ENCODE measurements around the gene RIMKLA. TPM values are rescaled to one million over a fixed set of nuclear protein-coding genes. Genes with fewer than 3 reads are reported as not detected.

RIMKLA gene
- total RNA-seq, 4 donors from 2014 or later = 0.67 to 2.6 (median 2.2) TPM

- H3K36me3 ChIP-seq = no peaks in the 10 kb centered on the region
- no peak overlapping the region for H3K4me3 ChIP-seq (replicated peaks in 1 of 3)
- intact Hi-C loops (cut with DNase I) = no loop called here
- no peak for DNase-seq
- no peak overlapping the region for H3K27ac ChIP-seq
- 59 to 61% methylated on average over 4 of the region's 4 CpGs for WGBS, 2 donors
- TF ChIP-seq POLR2A (IDR thresholded peaks at IDR 0.05) (no peak), CTCF (IDR thresholded peaks at IDR 0.05) (no peak)
- no peaks in the 10 kb centered on the region for H3K9me3 ChIP-seq
- H3K4me1 ChIP-seq = peaks cover 5 to 8% of the 10 kb centered on the region in 2 donors
- no peaks in the 10 kb centered on the region for H3K27me3 ChIP-seq
Observed at GRCh38 chr1:42424201-42424600, 43.6 kb downstream of the RIMKLA start.

- 68 to 78% methylated on average over 4 of the region's 4 CpGs for WGBS, 2 donors
- no peaks in the 10 kb centered on the region for H3K9me3 ChIP-seq
Observed at GRCh38 chr1:42427240-42427639, 46.6 kb downstream of the RIMKLA start.

GRCh38 chr1:42429603-42430002 lies 49.0 kb downstream of the RIMKLA start:
- H3K4me1 ChIP-seq = no peaks in the 10 kb centered on the region
- no peak overlapping the region for H3K27ac ChIP-seq
- intact Hi-C loops (cut with DNase I) = no loop called here
- no peak overlapping the region for H3K4me3 ChIP-seq (replicated peaks in 1 of 3)
- no peak for TF ChIP-seq CTCF (IDR thresholded peaks at IDR 0.05)
- TF ChIP-seq POLR2A (IDR thresholded peaks at IDR 0.05) = no peak
- 76 to 80% methylated on average over 1 of the region's 1 CpG for whole genome bisulfite sequencing, 2 donors
- no peak for DNase-seq
- H3K27me3 ChIP-seq = no peaks in the 10 kb centered on the region
- H3K9me3 ChIP-seq = no peaks in the 10 kb centered on the region
- H3K36me3 ChIP-seq = no peaks in the 10 kb centered on the region

More at GRCh38 chr1:42427240-42427639, 46.6 kb downstream of the RIMKLA start:
- Histone ChIP-seq H3K4me1 (peaks cover 4 to 5% of the 10 kb centered on the region in 2 donors), H3K36me3 (no peaks in the 10 kb centered on the region), H3K4me3 (replicated peaks in 1 of 3) (no peak overlapping the region), H3K27ac (no peak overlapping the region), H3K27me3 (no peaks in the 10 kb centered on the region)
- no peak for DNase-seq
- TF ChIP-seq CTCF (IDR thresholded peaks at IDR 0.05) (no peak), POLR2A (IDR thresholded peaks at IDR 0.05) (no peak)
- intact Hi-C loops (cut with DNase I) = no loop called here

- Histone ChIP-seq H3K9me3 (no peaks in the 10 kb centered on the region), H3K4me3 (replicated peaks in 1 of 3) (no peak overlapping the region), H3K27ac (no peak overlapping the region), H3K27me3 (no peaks in the 10 kb centered on the region), H3K36me3 (no peaks in the 10 kb centered on the region), H3K4me1 (no peaks in the 10 kb centered on the region)
- intact Hi-C loops (cut with DNase I) = no loop called here
- TF ChIP-seq CTCF (IDR thresholded peaks at IDR 0.05) = no peak
- TF ChIP-seq POLR2A (IDR thresholded peaks at IDR 0.05) = no peak
- WGBS, 2 donors = 80 to 85% methylated on average over 3 of the region's 3 CpGs
- no peak for DNase-seq
Observed at GRCh38 chr1:42430286-42431135, 49.9 kb downstream of the RIMKLA start.

GRCh38 chr1:42431514-42431913 lies 50.9 kb downstream of the RIMKLA start:
- Histone ChIP-seq H3K27me3 (no peaks in the 10 kb centered on the region), H3K9me3 (no peaks in the 10 kb centered on the region), H3K36me3 (no peaks in the 10 kb centered on the region), H3K4me3 (replicated peaks in 1 of 3) (no peak overlapping the region), H3K4me1 (no peaks in the 10 kb centered on the region), H3K27ac (no peak overlapping the region)
- 80 to 81% methylated on average over 3 of the region's 3 CpGs for WGBS, 2 donors
- no peak for DNase-seq
- TF ChIP-seq CTCF (IDR thresholded peaks at IDR 0.05) = no peak
- no peak for TF ChIP-seq POLR2A (IDR thresholded peaks at IDR 0.05)
- intact Hi-C loops (cut with DNase I) = no loop called here
